HG03045 (cell line): ENCODE data around the gene FERMT3.
"Not testable (repeated sequence)": the region's sequence is repeated elsewhere in the genome, so short reads cannot be mapped to it uniquely, and the experiment has no call there.

Source experiments
- ATAC-seq: cut with Tn5 transposase; IDR thresholded peaks from one replicate; pipeline ENCODE4 v1.9.1; 2021; ENCODE audit warnings: mild to moderate bottlenecking, moderate library complexity; ENCODE audit not compliant: unreplicated experiment

FERMT3 gene

GRCh38 chr11:64206457-64207255, at the start of gene FERMT3:
Gene FERMT3, plus strand, starts transcription at chr11:64206721. Its CDS starts 644 bp downstream, at chr11:64207365.
- no peak for ATAC-seq

- no peak for ATAC-seq
These were observed 48.7 kb upstream of the FERMT3 start for GRCh38 chr11:64157631-64158394.

GRCh38 chr11:64161037-64161436, 45.5 kb upstream of the FERMT3 start:
- ATAC-seq = no peak

GRCh38 chr11:64162769-64163168, 43.8 kb upstream of the FERMT3 start:
- ATAC-seq = not testable (repeated sequence)

GRCh38 chr11:64163951-64164350, 42.6 kb upstream of the FERMT3 start:
- ATAC-seq = no peak

- ATAC-seq = no peak
These were observed 41.9 kb upstream of the FERMT3 start for GRCh38 chr11:64164392-64165312.

GRCh38 chr11:64165481-64165841, 41.1 kb upstream of the FERMT3 start:
- no peak for ATAC-seq

GRCh38 chr11:64165842-64166635, 40.5 kb upstream of the FERMT3 start, which contains the start of gene MACROD1:
Gene MACROD1, minus strand, starts transcription at chr11:64166113. Its CDS starts 119 bp downstream, at chr11:64165994.
- peak; percentile 82 for ATAC-seq

- no peak for ATAC-seq
These were observed 36.1 kb upstream of the FERMT3 start for GRCh38 chr11:64170419-64170818.

GRCh38 chr11:64173616-64174355, 32.7 kb upstream of the FERMT3 start:
- ATAC-seq = no peak

- no peak for ATAC-seq
These were observed 29.8 kb upstream of the FERMT3 start for GRCh38 chr11:64176751-64177150.

- no peak for ATAC-seq
These were observed 28.3 kb upstream of the FERMT3 start for GRCh38 chr11:64178203-64178602.

GRCh38 chr11:64178951-64179639, 27.4 kb upstream of the FERMT3 start:
- no peak for ATAC-seq

GRCh38 chr11:64180891-64181290, 25.6 kb upstream of the FERMT3 start:
- no peak for ATAC-seq

- ATAC-seq = no peak
These were observed 24.8 kb upstream of the FERMT3 start for GRCh38 chr11:64181506-64182411.

- ATAC-seq = no peak
These were observed 22.6 kb upstream of the FERMT3 start for GRCh38 chr11:64183890-64184289.

- peak; percentile 21 for ATAC-seq
These were observed 21.3 kb upstream of the FERMT3 start for GRCh38 chr11:64185175-64185692.
